ENCODE results near the gene KCNA1. TPM values are rescaled to one million over a fixed set of nuclear protein-coding genes. Genes with fewer than 3 reads are reported as not detected.

KCNA1 gene
- total RNA-seq, 1 donor from 2014 or later: 0.02 TPM

GRCh38 chr12:4958697-4959375, 49.1 kb downstream of the KCNA1 start:
- intact Hi-C loops (cut with micrococcal nuclease): no loop called here

GRCh38 chr12:4959381-4959780, 49.7 kb downstream of the KCNA1 start:
- intact Hi-C loops (cut with micrococcal nuclease): no loop called here

- intact Hi-C loops (cut with micrococcal nuclease): no loop called here
Observed at GRCh38 chr12:4960030-4960429, 50.3 kb downstream of the KCNA1 start.

- intact Hi-C loops (cut with micrococcal nuclease): no loop called here
Observed at GRCh38 chr12:4960547-4960946, 50.8 kb downstream of the KCNA1 start.

GRCh38 chr12:4961311-4961710, 51.6 kb downstream of the KCNA1 start:
- intact Hi-C loops (cut with micrococcal nuclease): no loop called here

DNA sequence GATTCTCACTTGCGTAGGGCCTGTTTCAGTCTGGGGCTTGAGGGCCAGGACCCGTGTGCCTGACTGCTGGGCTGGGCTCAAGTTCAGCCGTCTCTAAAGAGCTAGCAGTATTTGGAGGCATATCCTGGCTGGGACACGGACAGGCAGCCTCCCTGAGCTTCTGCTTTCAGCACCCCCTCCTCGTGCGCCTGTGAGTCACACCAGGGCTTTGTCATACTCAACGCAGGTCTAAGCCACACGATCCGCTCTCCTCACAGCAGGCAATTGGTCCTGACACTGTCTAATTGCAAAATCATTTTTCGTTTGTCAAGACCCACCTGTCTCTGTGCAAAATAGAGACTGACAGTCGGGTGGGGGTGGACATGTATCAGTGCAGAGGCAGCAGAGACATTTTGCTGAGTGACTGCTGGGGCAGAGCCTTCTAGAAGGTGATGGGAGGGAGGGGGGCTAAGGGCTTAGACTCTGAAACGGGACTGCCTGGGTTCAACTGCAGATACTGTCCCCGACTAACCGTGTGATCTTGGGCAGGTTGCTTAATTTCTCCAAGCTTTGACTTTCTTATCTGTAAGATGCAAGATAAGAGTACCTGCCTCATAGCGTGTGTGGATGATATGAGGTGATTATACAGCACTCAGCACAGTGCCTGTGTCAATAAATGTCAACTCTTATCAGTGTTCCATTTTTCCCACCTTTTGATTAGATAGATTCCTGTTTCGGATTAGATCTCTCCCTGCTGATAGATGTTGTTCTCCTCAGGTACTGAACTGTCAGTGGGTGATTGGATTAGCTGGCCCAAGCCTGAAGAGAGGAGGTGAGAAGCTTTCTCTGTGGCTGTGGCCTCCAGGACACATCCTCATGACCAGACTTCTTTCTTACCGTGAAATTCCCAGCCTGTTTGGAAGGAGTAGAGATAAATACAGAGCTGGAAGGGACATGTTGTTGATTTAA, 53.1 kb downstream of the KCNA1 start:
- intact Hi-C loops (cut with micrococcal nuclease): no loop called here

Other genes with a start within 250 kb of the KCNA1 start
- 1.1 and 1.6 TPM in 2 replicates for gene GALNT8, start 189.5 kb upstream of the KCNA1 start, total RNA-seq
- not detected in 2 replicates for gene KCNA5, start 134.0 kb downstream of the KCNA1 start, total RNA-seq

All from T-helper 1 cell treated with Interleukin-12 subunit alpha and Interleukin-12 subunit beta and Interleukin-4 antibody, amounts not matched to agents 30 ng/mL and 1 ng/mL, for 36 hours (primary cell).